Thyroid gland (tissue), 4 donors: ENCODE data around the gene ZBTB40. TPM values are rescaled to one million over a fixed set of nuclear protein-coding genes. Genes with fewer than 3 reads are reported as not detected.

ENCODE experiments used
- DNase-seq, 2 donors: peaks; one replicate each; pipeline ENCODE4 v3.0.0-alpha.2; 2019
- H3K27ac ChIP-seq, 3 donors: fragments of 200-600 bp; sonication (generic); 1 replicate in 2 of 3; 2 replicates in 1 of 3; pipeline ENCODE4 v1.5.1; 2016 to 2019; ENCODE audit warnings: mild to moderate bottlenecking in 1 of 3, moderate library complexity in 1 of 3
- H3K27me3 ChIP-seq: fragments of 200-600 bp; sonication (generic); one replicate; pipeline ENCODE4 v1.5.1; 2019
- H3K36me3 ChIP-seq, 2 donors: fragments of 200-600 bp; sonication (generic); one replicate each; pipeline ENCODE4 v1.5.1; 2016 to 2019
- H3K4me1 ChIP-seq, 2 donors: fragments of 200-600 bp; sonication (generic); one replicate each; pipeline ENCODE4 v1.5.1; 2017 to 2019
- H3K4me3 ChIP-seq, 3 donors: fragments of 200-600 bp; sonication (generic); replicated peaks in 1 of 3; 1 replicate in 2 of 3; 2 replicates in 1 of 3; pipeline ENCODE4 v1.5.1; 2016; ENCODE audit warnings: mild to moderate bottlenecking in 1 of 3
- H3K9me3 ChIP-seq: fragments of 200-600 bp; sonication (generic); one replicate; pipeline ENCODE4 v1.5.1; 2017
- POLR2A ChIP-seq, 2 donors: fragments of 450-650 bp; IDR thresholded peaks; one replicate each; pipeline ENCODE4 v1.6.1; 2017; ENCODE audit warnings: antibody characterized with exemption in 2 of 2, mild to moderate bottlenecking in 2 of 2, moderate library complexity in 1 of 2
- WGBS, 2 donors: methylation state at CpG; one replicate each; pipeline ENCODE4 v1.1.5; 2017; 5-methylcytosine and 5-hydroxymethylcytosine counted together
- intact Hi-C: fragments of 100-400 bp; cut with DNase I; formaldehyde crosslinking; loops from one replicate; pipeline ENCODE4 v1.15.1; 2023
- total RNA-seq, 4 donors: library from RNA; depleted of rRNA; stranded (reverse); fragments of >200 nt; gene quantifications; one replicate each; pipeline ENCODE4 v1.2.3, GENCODE V29; 2016
- TF ChIP-seq, protein P1 (sequence below), 6 experiments: fragments of 200-600 bp in 3 of 6; fragments of 450-650 bp in 3 of 6; sonication (generic) in 3 of 6; IDR thresholded peaks; one replicate each; pipeline ENCODE4 v1.5.1; 2016 to 2019; ENCODE audit warnings: antibody characterized with exemption in 6 of 6, mild to moderate bottlenecking in 2 of 6, inconsistent platforms in 1 of 6, moderate library complexity in 1 of 6

ZBTB40 gene, protein sequence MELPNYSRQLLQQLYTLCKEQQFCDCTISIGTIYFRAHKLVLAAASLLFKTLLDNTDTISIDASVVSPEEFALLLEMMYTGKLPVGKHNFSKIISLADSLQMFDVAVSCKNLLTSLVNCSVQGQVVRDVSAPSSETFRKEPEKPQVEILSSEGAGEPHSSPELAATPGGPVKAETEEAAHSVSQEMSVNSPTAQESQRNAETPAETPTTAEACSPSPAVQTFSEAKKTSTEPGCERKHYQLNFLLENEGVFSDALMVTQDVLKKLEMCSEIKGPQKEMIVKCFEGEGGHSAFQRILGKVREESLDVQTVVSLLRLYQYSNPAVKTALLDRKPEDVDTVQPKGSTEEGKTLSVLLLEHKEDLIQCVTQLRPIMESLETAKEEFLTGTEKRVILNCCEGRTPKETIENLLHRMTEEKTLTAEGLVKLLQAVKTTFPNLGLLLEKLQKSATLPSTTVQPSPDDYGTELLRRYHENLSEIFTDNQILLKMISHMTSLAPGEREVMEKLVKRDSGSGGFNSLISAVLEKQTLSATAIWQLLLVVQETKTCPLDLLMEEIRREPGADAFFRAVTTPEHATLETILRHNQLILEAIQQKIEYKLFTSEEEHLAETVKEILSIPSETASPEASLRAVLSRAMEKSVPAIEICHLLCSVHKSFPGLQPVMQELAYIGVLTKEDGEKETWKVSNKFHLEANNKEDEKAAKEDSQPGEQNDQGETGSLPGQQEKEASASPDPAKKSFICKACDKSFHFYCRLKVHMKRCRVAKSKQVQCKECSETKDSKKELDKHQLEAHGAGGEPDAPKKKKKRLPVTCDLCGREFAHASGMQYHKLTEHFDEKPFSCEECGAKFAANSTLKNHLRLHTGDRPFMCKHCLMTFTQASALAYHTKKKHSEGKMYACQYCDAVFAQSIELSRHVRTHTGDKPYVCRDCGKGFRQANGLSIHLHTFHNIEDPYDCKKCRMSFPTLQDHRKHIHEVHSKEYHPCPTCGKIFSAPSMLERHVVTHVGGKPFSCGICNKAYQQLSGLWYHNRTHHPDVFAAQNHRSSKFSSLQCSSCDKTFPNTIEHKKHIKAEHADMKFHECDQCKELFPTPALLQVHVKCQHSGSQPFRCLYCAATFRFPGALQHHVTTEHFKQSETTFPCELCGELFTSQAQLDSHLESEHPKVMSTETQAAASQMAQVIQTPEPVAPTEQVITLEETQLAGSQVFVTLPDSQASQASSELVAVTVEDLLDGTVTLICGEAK
- 10 to 100 TPM; 18.7 to 30.1 (median 23.8) TPM for total RNA-seq

DNA sequence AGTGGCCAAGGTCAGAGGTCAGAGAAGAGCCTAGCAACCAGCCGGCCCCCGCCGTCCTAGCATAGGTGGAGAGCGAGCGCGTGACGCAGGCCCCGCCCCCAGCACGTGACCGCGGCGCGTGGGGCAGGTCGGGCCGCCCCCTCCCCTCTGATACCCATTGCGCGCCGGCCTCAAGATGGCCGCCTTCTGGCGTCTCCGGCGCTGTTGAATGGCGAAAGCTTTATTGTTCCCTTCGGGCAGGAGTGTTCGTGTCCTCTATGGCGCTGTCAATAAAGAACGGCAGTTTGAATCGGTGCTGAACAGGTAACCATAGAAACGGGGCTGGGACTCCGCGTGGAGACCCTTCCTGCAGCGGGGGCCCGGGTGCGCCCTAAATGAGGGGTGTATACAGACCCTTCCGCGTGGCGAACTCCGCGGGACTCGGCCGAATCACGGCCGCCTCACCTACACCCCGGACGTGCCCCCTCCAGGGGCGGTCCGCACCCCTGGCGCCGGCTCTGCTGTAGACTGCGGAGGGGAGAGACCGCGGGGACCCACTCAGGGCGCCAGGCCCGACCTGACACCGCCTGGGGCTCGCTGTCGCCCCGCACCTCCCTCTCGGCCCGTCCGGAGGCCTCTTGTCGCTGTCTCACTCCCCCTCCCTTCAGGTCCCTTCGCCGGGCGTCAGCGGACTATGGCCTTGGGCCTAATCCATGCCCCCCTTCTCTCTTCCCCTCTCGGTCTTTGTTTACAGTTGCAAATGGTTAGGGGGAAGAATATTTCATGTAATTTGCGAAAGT is at the start of gene ZBTB40:
Gene ZBTB40 (plus strand): TSS at position 150 of the 779 bp plus-strand sequence. CDS start 38,098 bp downstream, outside the sequence.
- H3K27me3 ChIP-seq, result no peaks in the 10 kb centered on the region
- H3K36me3 ChIP-seq, result no peaks in the 10 kb centered on the region
- peak; percentile 96 to 97 for DNase-seq
- peaks cover 5 to 17% of the 10 kb centered on the region in 2 donors for H3K4me1 ChIP-seq
- peak within 1 kb of the TSS; percentile 56 to 99 (median 87) for H3K4me3 ChIP-seq
- WGBS, 2 donors, result 1% methylated on average over 31 to 58 of the region's 68 CpGs
- TF ChIP-seq POLR2A (IDR thresholded peaks at IDR 0.05), result peak in 1 of 2 donors; percentile 75
- TF ChIP-seq, protein P1, sequence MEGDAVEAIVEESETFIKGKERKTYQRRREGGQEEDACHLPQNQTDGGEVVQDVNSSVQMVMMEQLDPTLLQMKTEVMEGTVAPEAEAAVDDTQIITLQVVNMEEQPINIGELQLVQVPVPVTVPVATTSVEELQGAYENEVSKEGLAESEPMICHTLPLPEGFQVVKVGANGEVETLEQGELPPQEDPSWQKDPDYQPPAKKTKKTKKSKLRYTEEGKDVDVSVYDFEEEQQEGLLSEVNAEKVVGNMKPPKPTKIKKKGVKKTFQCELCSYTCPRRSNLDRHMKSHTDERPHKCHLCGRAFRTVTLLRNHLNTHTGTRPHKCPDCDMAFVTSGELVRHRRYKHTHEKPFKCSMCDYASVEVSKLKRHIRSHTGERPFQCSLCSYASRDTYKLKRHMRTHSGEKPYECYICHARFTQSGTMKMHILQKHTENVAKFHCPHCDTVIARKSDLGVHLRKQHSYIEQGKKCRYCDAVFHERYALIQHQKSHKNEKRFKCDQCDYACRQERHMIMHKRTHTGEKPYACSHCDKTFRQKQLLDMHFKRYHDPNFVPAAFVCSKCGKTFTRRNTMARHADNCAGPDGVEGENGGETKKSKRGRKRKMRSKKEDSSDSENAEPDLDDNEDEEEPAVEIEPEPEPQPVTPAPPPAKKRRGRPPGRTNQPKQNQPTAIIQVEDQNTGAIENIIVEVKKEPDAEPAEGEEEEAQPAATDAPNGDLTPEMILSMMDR (IDR thresholded peaks at IDR 0.05), result peak in 1 of 6 experiments; percentile 1
- H3K27ac ChIP-seq, result peak within 1 kb of the TSS; percentile 92 to 96 (median 93)
- intact Hi-C loops, result no loop called here
- no peaks in the 10 kb centered on the region for H3K9me3 ChIP-seq

DNA sequence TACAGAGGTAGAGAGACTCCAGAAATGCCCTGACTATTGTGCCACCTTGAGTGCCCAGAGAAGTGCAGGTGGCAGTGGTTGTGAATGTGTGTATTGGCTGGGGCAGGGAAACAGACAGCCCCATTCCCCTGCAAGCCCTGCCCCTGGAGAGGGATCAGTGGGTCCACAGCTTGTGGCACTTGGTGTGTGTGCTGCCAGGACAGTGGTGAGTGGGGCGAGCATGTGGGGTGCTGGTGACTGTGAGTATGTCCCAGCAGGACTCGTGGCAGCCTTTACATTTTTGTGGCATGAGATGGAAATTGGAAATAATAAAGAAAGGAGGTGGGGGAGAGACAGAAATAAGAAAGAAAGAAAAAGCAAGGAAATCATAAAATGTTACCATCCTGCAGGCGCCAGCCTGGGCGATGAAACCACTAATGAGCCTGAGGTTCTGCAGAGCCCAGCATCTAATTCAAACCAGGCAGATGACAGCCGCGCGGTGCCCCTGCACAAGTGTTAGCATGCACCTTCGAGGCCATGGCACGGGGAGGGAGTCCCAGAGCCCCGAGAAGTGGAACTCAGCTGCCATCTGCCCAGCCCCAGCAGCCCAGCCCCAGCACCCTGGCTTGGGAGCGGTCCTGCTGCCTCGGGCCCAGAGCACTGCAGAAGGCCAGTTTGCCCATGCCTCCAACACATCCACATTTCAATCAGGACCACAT is 49.1 kb upstream of the ZBTB40 start:
- no peak for DNase-seq
- no peak overlapping the region for H3K4me3 ChIP-seq
- H3K4me1 ChIP-seq, result no peaks in the 10 kb centered on the region
- H3K9me3 ChIP-seq, result no peaks in the 10 kb centered on the region
- no peaks in the 10 kb centered on the region for H3K36me3 ChIP-seq
- WGBS, 2 donors, result 84 to 90% methylated on average over 11 to 12 of the region's 12 CpGs
- no peaks in the 10 kb centered on the region for H3K27me3 ChIP-seq
- TF ChIP-seq, protein P1 (IDR thresholded peaks at IDR 0.05), result no peak
- no peak for TF ChIP-seq POLR2A (IDR thresholded peaks at IDR 0.05)
- H3K27ac ChIP-seq, result no peak overlapping the region
- intact Hi-C loops, result loop anchor here (10.0 kb wide), 1 partner anchor 138 kb away; no protein-coding TSS in a partner anchor

DNA sequence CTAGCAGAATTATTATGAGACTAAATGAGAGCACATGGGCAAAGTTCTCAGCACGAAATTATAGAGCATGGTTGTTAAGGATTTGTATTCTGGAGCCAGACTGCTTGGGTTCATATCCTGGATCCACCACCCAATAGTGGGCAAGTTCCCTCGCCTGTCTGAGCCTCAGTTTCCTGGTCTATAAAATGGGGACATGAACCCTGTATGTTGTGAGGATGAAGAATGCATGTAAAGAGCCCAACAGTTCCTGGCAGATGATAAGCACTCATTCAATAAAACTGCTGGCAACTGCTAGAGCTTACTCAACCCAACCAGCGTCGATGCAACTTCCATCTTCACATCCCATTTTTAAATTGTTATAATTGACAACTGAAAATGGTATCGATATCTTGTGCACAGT is 47.2 kb upstream of the ZBTB40 start:
- TF ChIP-seq, protein P1 (IDR thresholded peaks at IDR 0.05), result no peak
- TF ChIP-seq POLR2A (IDR thresholded peaks at IDR 0.05), result no peak
- 86 to 89% methylated on average over 5 of the region's 5 CpGs for WGBS, 2 donors
- Histone ChIP-seq H3K27me3 (no peaks in the 10 kb centered on the region), H3K36me3 (no peaks in the 10 kb centered on the region), H3K4me3 (no peak overlapping the region), H3K27ac (no peak overlapping the region), H3K4me1 (no peaks in the 10 kb centered on the region), H3K9me3 (no peaks in the 10 kb centered on the region)
- DNase-seq, result no peak
- intact Hi-C loops, result loop anchor here (10.0 kb wide), 1 partner anchor 140 kb away; no protein-coding TSS in a partner anchor
